BLaER1 (cell line): Measurements from ENCODE around the gene ANKRD11.
"Not testable (repeated sequence)": the region's sequence is repeated elsewhere in the genome, so short reads cannot be mapped to it uniquely, and the experiment has no call there.

Experiments used
- H3K27ac ChIP-seq: shearing (Covaris generic); formaldehyde crosslinking; 2 replicates; pipeline ENCODE4 v1.8.1; 2022
- H3K27me3 ChIP-seq: shearing (Covaris generic); formaldehyde crosslinking; 2 replicates; pipeline ENCODE4 v1.8.1; 2022
- H3K36me3 ChIP-seq: shearing (Covaris generic); formaldehyde crosslinking; 2 replicates; pipeline ENCODE4 v1.8.1; 2022
- H3K4me1 ChIP-seq: shearing (Covaris generic); formaldehyde crosslinking; 2 replicates; pipeline ENCODE4 v1.8.1; 2022
- H3K4me2 ChIP-seq: shearing (Covaris generic); formaldehyde crosslinking; 2 replicates; pipeline ENCODE4 v1.8.1; 2022
- H3K4me3 ChIP-seq: shearing (Covaris generic); formaldehyde crosslinking; 2 replicates; pipeline ENCODE4 v1.8.1; 2022
- H3K9ac ChIP-seq: shearing (Covaris generic); formaldehyde crosslinking; 2 replicates; pipeline ENCODE4 v1.8.1; 2022
- H3K9me3 ChIP-seq: shearing (Covaris generic); formaldehyde crosslinking; 2 replicates; pipeline ENCODE4 v1.8.1; 2022
- H4K20me1 ChIP-seq: shearing (Covaris generic); formaldehyde crosslinking; 2 replicates; pipeline ENCODE4 v1.8.1; 2022
- Cebpa-rat ChIP-seq: shearing (Covaris generic); IDR thresholded peaks from 2 replicates; pipeline ENCODE4 v1.8.1; 2022

The ANKRD11 gene

GRCh38 chr16:89268585-89268984 is 221.8 kb downstream of the ANKRD11 start:
- peaks cover 41% of the 10 kb centered on the region for H3K4me1 ChIP-seq
- no peak overlapping the region for H3K4me2 ChIP-seq
- H3K4me3 ChIP-seq: no peak overlapping the region
- H3K9ac ChIP-seq: no peak overlapping the region
- H4K20me1 ChIP-seq: peaks cover 65% of the 10 kb centered on the region
- peaks cover 89% of the 10 kb centered on the region for H3K36me3 ChIP-seq
- no peak overlapping the region for H3K27ac ChIP-seq
- TF ChIP-seq Cebpa-rat: no peak
- H3K27me3 ChIP-seq: no peaks in the 10 kb centered on the region
- peaks cover 20% of the 10 kb centered on the region for H3K9me3 ChIP-seq

GRCh38 chr16:89267746-89268145 is 222.6 kb downstream of the ANKRD11 start:
- not testable (repeated sequence) for H3K4me2 ChIP-seq, H3K4me3 ChIP-seq, H3K27me3 ChIP-seq, H3K27ac ChIP-seq, H3K9ac ChIP-seq
- peaks cover 60% of the 10 kb centered on the region for H4K20me1 ChIP-seq
- H3K9me3 ChIP-seq: peaks cover 29% of the 10 kb centered on the region
- peaks cover 85% of the 10 kb centered on the region for H3K36me3 ChIP-seq
- peaks cover 33% of the 10 kb centered on the region for H3K4me1 ChIP-seq

GRCh38 chr16:89266521-89267134 is 223.7 kb downstream of the ANKRD11 start:
- Histone ChIP-seq H3K4me3 (no peak overlapping the region), H3K27ac (no peak overlapping the region), H3K27me3 (no peaks in the 10 kb centered on the region), H3K36me3 (peaks cover 79% of the 10 kb centered on the region), H3K9ac (no peak overlapping the region), H3K4me1 (peaks cover 32% of the 10 kb centered on the region), H3K9me3 (peaks cover 32% of the 10 kb centered on the region), H4K20me1 (peaks cover 49% of the 10 kb centered on the region), H3K4me2 (no peak overlapping the region)
- TF ChIP-seq Cebpa-rat: no peak

- H4K20me1 ChIP-seq: peaks cover 39% of the 10 kb centered on the region
- TF ChIP-seq Cebpa-rat: no peak
- H3K27me3 ChIP-seq: no peaks in the 10 kb centered on the region
- peaks cover 32% of the 10 kb centered on the region for H3K9me3 ChIP-seq
- H3K36me3 ChIP-seq: peaks cover 69% of the 10 kb centered on the region
- no peak overlapping the region for H3K4me3 ChIP-seq
- no peak overlapping the region for H3K27ac ChIP-seq
- H3K4me2 ChIP-seq: no peak overlapping the region
- peaks cover 30% of the 10 kb centered on the region for H3K4me1 ChIP-seq
- no peak overlapping the region for H3K9ac ChIP-seq
These were observed 224.7 kb downstream of the ANKRD11 start for GRCh38 chr16:89265647-89266046.

- TF ChIP-seq Cebpa-rat: no peak
- peaks cover 32% of the 10 kb centered on the region for H4K20me1 ChIP-seq
- peaks cover 32% of the 10 kb centered on the region for H3K9me3 ChIP-seq
- peaks cover 62% of the 10 kb centered on the region for H3K36me3 ChIP-seq
- no peak overlapping the region for H3K4me3 ChIP-seq
- H3K4me1 ChIP-seq: peaks cover 23% of the 10 kb centered on the region
- no peak overlapping the region for H3K4me2 ChIP-seq
- H3K9ac ChIP-seq: no peak overlapping the region
- no peak overlapping the region for H3K27ac ChIP-seq
- H3K27me3 ChIP-seq: no peaks in the 10 kb centered on the region
These were observed 225.4 kb downstream of the ANKRD11 start for GRCh38 chr16:89264800-89265550.

GRCh38 chr16:89261691-89262563 is 228.4 kb downstream of the ANKRD11 start:
- Histone ChIP-seq H3K9ac (peak overlapping the region; percentile 45), H4K20me1 (peaks cover 21% of the 10 kb centered on the region), H3K4me2 (peak overlapping the region; percentile 81), H3K4me1 (peaks cover 33% of the 10 kb centered on the region), H3K4me3 (no peak overlapping the region), H3K27me3 (peaks cover 27% of the 10 kb centered on the region), H3K36me3 (peaks cover 39% of the 10 kb centered on the region), H3K27ac (peak overlapping the region; percentile 62), H3K9me3 (peaks cover 32% of the 10 kb centered on the region)
- TF ChIP-seq Cebpa-rat: no peak

- Histone ChIP-seq H3K36me3 (peaks cover 19% of the 10 kb centered on the region), H3K9me3 (peaks cover 24% of the 10 kb centered on the region), H3K4me1 (peaks cover 51% of the 10 kb centered on the region), H3K27me3 (peaks cover 47% of the 10 kb centered on the region)
- not testable (repeated sequence) for H3K4me2 ChIP-seq, H3K27ac ChIP-seq, H3K4me3 ChIP-seq, H4K20me1 ChIP-seq, H3K9ac ChIP-seq
These were observed 230.5 kb downstream of the ANKRD11 start for GRCh38 chr16:89259901-89260300.

GRCh38 chr16:89257757-89258465 is 232.4 kb downstream of the ANKRD11 start:
- 0 out of 2 replicates have a peak, but pooled peaks cover 4% of the 10 kb centered on the region for H3K36me3 ChIP-seq
- peaks cover 10% of the 10 kb centered on the region; the same call in 1 of the 2 replicates for H4K20me1 ChIP-seq
- no peak for TF ChIP-seq Cebpa-rat
- 0 out of 2 replicates have a peak overlapping the region, but pooled peaks have one; percentile 57 for H3K9ac ChIP-seq
- H3K4me3 ChIP-seq: peak overlapping the region; percentile 62
- peaks cover 65% of the 10 kb centered on the region for H3K4me1 ChIP-seq
- H3K9me3 ChIP-seq: peaks cover 5% of the 10 kb centered on the region
- H3K27me3 ChIP-seq: peaks cover 48% of the 10 kb centered on the region
- H3K4me2 ChIP-seq: peak overlapping the region; percentile 90
- H3K27ac ChIP-seq: no peak overlapping the region; the same call in 1 of the 2 replicates

GRCh38 chr16:89257281-89257731 is 233.1 kb downstream of the ANKRD11 start:
- H3K4me1 ChIP-seq: peaks cover 61% of the 10 kb centered on the region
- H3K36me3 ChIP-seq: no peaks in the 10 kb centered on the region
- no peak for TF ChIP-seq Cebpa-rat
- peak overlapping the region; percentile 62 for H3K4me3 ChIP-seq
- peaks cover 48% of the 10 kb centered on the region for H3K27me3 ChIP-seq
- H3K4me2 ChIP-seq: peak overlapping the region; percentile 90
- H3K9me3 ChIP-seq: no peaks in the 10 kb centered on the region; the same call in 1 of the 2 replicates
- no peak overlapping the region; the same call in 1 of the 2 replicates for H3K27ac ChIP-seq
- peaks cover 10% of the 10 kb centered on the region; the same call in 1 of the 2 replicates for H4K20me1 ChIP-seq
- 0 out of 2 replicates have a peak overlapping the region, but pooled peaks have one; percentile 57 for H3K9ac ChIP-seq
